HTERT RPE-1 (cell line): ENCODE measurements around the gene BRIP1.
"Not testable (repeated sequence)": the region's sequence is repeated elsewhere in the genome, so short reads cannot be mapped to it uniquely, and the experiment has no call there.

Experiments
- in situ Hi-C: fragments of 300-500 bp; cut with MboI; formaldehyde crosslinking; loops from 4 replicates; pipeline ENCODE4 v1.14.3; 2020; ENCODE audit warnings: low sequenced_read_pairs

The BRIP1 gene

GRCh38 chr17:61806081-61806828, 57.1 kb downstream of the BRIP1 start:
- in situ Hi-C loops, result no loop called here

- in situ Hi-C loops, result no loop called here
These were observed 57.9 kb downstream of the BRIP1 start for GRCh38 chr17:61805399-61805798.

GRCh38 chr17:61803796-61804195, 59.5 kb downstream of the BRIP1 start:
- in situ Hi-C loops, result no loop called here

- in situ Hi-C loops, result no loop called here
These were observed 60.1 kb downstream of the BRIP1 start for GRCh38 chr17:61803216-61803615.

- in situ Hi-C loops, result no loop called here
These were observed 63.4 kb downstream of the BRIP1 start for GRCh38 chr17:61799812-61800484.

- in situ Hi-C loops, result no loop called here
These were observed 66.0 kb downstream of the BRIP1 start for GRCh38 chr17:61797283-61797682.

GRCh38 chr17:61795546-61795945, 67.8 kb downstream of the BRIP1 start:
- in situ Hi-C loops, result no loop called here

- in situ Hi-C loops, result no loop called here
These were observed 68.5 kb downstream of the BRIP1 start for GRCh38 chr17:61794792-61795191.

- in situ Hi-C loops, result no loop called here
These were observed 69.1 kb downstream of the BRIP1 start for GRCh38 chr17:61794242-61794641.

- in situ Hi-C loops, result no loop called here
These were observed 69.8 kb downstream of the BRIP1 start for GRCh38 chr17:61793565-61793964.

GRCh38 chr17:61789872-61790271, 73.5 kb downstream of the BRIP1 start:
- in situ Hi-C loops, result no loop called here

GRCh38 chr17:61786088-61786487, 77.2 kb downstream of the BRIP1 start:
- in situ Hi-C loops, result no loop called here

- in situ Hi-C loops, result no loop called here
These were observed 78.8 kb downstream of the BRIP1 start for GRCh38 chr17:61784510-61784909.

GRCh38 chr17:61783556-61784304, 79.6 kb downstream of the BRIP1 start:
- in situ Hi-C loops, result no loop called here

- in situ Hi-C loops, result no loop called here
These were observed 80.2 kb downstream of the BRIP1 start for GRCh38 chr17:61783120-61783519.

- in situ Hi-C loops, result no loop called here
These were observed 80.6 kb downstream of the BRIP1 start for GRCh38 chr17:61782683-61783082.

- in situ Hi-C loops, result no loop called here
These were observed 88.0 kb downstream of the BRIP1 start for GRCh38 chr17:61775364-61775763.

GRCh38 chr17:61774724-61775123, 88.6 kb downstream of the BRIP1 start:
- in situ Hi-C loops, result no loop called here

- in situ Hi-C loops, result not testable (repeated sequence)
These were observed 89.2 kb downstream of the BRIP1 start for GRCh38 chr17:61774087-61774486.

GRCh38 chr17:61770752-61771533, 92.4 kb downstream of the BRIP1 start:
- in situ Hi-C loops, result no loop called here

GRCh38 chr17:61770043-61770442, 93.3 kb downstream of the BRIP1 start:
- in situ Hi-C loops, result no loop called here
